ENCODE measurements around the gene HES3.

GRCh38 chr1:6275826-6276782 is 32.1 kb downstream of the HES3 start:
- peak; percentile 33 to 70 for TF ChIP-seq POLR2AphosphoS5 (IDR thresholded peaks at IDR 0.05)
- TF ChIP-seq, protein P1, sequence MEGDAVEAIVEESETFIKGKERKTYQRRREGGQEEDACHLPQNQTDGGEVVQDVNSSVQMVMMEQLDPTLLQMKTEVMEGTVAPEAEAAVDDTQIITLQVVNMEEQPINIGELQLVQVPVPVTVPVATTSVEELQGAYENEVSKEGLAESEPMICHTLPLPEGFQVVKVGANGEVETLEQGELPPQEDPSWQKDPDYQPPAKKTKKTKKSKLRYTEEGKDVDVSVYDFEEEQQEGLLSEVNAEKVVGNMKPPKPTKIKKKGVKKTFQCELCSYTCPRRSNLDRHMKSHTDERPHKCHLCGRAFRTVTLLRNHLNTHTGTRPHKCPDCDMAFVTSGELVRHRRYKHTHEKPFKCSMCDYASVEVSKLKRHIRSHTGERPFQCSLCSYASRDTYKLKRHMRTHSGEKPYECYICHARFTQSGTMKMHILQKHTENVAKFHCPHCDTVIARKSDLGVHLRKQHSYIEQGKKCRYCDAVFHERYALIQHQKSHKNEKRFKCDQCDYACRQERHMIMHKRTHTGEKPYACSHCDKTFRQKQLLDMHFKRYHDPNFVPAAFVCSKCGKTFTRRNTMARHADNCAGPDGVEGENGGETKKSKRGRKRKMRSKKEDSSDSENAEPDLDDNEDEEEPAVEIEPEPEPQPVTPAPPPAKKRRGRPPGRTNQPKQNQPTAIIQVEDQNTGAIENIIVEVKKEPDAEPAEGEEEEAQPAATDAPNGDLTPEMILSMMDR (IDR thresholded peaks at IDR 0.05) = no peak
- no peak for TF ChIP-seq EP300 (IDR thresholded peaks at IDR 0.05)
- no peak for TF ChIP-seq POLR2A (IDR thresholded peaks at IDR 0.05; ENCODE audit: low read depth)
